ENCODE data around the gene STAP1.

The STAP1 gene

DNA sequence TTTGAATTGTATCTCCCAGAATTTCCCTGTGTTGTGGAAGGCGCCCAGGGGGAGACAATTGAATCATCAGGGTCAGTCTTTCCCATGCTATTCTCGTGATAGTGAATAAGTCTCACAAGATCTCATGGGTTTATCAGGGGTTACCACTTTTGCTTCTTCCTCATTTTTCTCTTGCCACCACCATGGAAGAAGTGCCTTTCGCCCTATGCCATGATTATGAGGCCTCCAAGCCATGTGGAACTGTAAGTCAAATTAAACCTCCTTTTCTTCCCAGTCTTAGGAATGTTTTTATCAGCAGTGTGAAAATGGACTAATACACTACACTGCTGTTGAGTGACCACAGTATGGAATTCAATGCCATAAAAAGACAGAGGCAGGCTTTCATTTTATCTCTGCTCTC, 25.4 kb upstream of the STAP1 start:
- TF ChIP-seq EZH2 (IDR thresholded peaks at IDR 0.05): no peak
- no peak for TF ChIP-seq POLR2AphosphoS5 (IDR thresholded peaks at IDR 0.05; ENCODE audit: borderline replicate concordance, low read depth, low read length)
- no peak for TF ChIP-seq FOXP2 (optimal IDR thresholded peaks at IDR 0.05; ENCODE audit: control extremely low read depth, extremely low read length, insufficient read depth)
- Histone ChIP-seq H3K27ac (no peak overlapping the region), H3K9me3 (ENCODE audit: low read depth, low read length) (no peaks in the 10 kb centered on the region), H3K9ac (ENCODE audit: insufficient read length) (no peak overlapping the region), H3K4me3 (no peak overlapping the region), H3K36me3 (ENCODE audit: insufficient read depth, low read length) (peaks cover 78% of the 10 kb centered on the region)
- DNase-seq (ENCODE audit: low read depth, low spot score): no peak

GRCh38 chr4:67535280-67535840, 23.2 kb upstream of the STAP1 start:
- no peak for DNase-seq (ENCODE audit: low read depth, low spot score)
- no peak overlapping the region for H3K9ac ChIP-seq (ENCODE audit: insufficient read length)
- no peak for TF ChIP-seq POLR2AphosphoS5 (IDR thresholded peaks at IDR 0.05; ENCODE audit: borderline replicate concordance, low read depth, low read length)
- TF ChIP-seq FOXP2 (optimal IDR thresholded peaks at IDR 0.05; ENCODE audit: control extremely low read depth, extremely low read length, insufficient read depth): no peak
- TF ChIP-seq EZH2 (IDR thresholded peaks at IDR 0.05): no peak
- no peak overlapping the region for H3K27ac ChIP-seq
- peaks cover 79% of the 10 kb centered on the region for H3K36me3 ChIP-seq (ENCODE audit: insufficient read depth, low read length)
- H3K4me3 ChIP-seq: no peak overlapping the region
- H3K9me3 ChIP-seq (ENCODE audit: low read depth, low read length): no peaks in the 10 kb centered on the region

DNA sequence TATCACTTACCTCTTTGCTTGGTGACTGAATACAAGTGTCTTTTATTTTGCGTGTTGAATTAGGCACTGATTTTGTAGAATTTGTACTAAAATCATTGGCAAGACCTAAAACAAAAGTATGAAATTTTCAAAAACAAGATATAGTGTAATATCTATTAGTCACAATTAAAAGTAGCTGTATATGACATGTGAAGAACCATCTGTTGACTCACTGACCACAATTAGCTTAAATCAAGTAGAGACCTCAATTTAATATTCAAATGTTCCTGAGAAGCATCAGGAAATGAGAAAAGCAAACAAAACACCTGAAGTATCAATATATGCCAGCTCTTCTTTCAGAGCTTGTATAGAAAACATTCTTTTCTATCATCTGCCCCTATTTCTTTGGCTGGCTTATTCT, 18.7 kb upstream of the STAP1 start:
- H3K4me3 ChIP-seq: no peak overlapping the region
- H3K36me3 ChIP-seq (ENCODE audit: insufficient read depth, low read length): peaks cover 74% of the 10 kb centered on the region
- TF ChIP-seq EZH2 (IDR thresholded peaks at IDR 0.05) (no peak), POLR2AphosphoS5 (IDR thresholded peaks at IDR 0.05; ENCODE audit: borderline replicate concordance, low read depth, low read length) (no peak), FOXP2 (optimal IDR thresholded peaks at IDR 0.05; ENCODE audit: control extremely low read depth, extremely low read length, insufficient read depth) (no peak)
- H3K9me3 ChIP-seq (ENCODE audit: low read depth, low read length): no peaks in the 10 kb centered on the region
- no peak overlapping the region for H3K9ac ChIP-seq (ENCODE audit: insufficient read length)
- no peak overlapping the region for H3K27ac ChIP-seq
- no peak for DNase-seq (ENCODE audit: low read depth, low spot score)

- no peak overlapping the region for H3K4me3 ChIP-seq
- H3K9me3 ChIP-seq (ENCODE audit: low read depth, low read length): no peaks in the 10 kb centered on the region
- H3K36me3 ChIP-seq (ENCODE audit: insufficient read depth, low read length): peaks cover 55% of the 10 kb centered on the region
- H3K27ac ChIP-seq: no peak overlapping the region
- TF ChIP-seq POLR2AphosphoS5 (IDR thresholded peaks at IDR 0.05; ENCODE audit: borderline replicate concordance, low read depth, low read length) (no peak), EZH2 (IDR thresholded peaks at IDR 0.05) (no peak), FOXP2 (optimal IDR thresholded peaks at IDR 0.05; ENCODE audit: control extremely low read depth, extremely low read length, insufficient read depth) (no peak)
- no peak for DNase-seq (ENCODE audit: low read depth, low spot score)
- H3K9ac ChIP-seq (ENCODE audit: insufficient read length): no peak overlapping the region
These were observed 16.5 kb upstream of the STAP1 start for GRCh38 chr4:67542076-67542475.

- TF ChIP-seq FOXP2 (optimal IDR thresholded peaks at IDR 0.05; ENCODE audit: control extremely low read depth, extremely low read length, insufficient read depth): peak; percentile 81
- peak; percentile 92 for TF ChIP-seq POLR2AphosphoS5 (IDR thresholded peaks at IDR 0.05; ENCODE audit: borderline replicate concordance, low read depth, low read length)
- no peak for TF ChIP-seq EZH2 (IDR thresholded peaks at IDR 0.05)
These were observed 13.1 kb upstream of the STAP1 start, which contains the start of gene CENPC for GRCh38 chr4:67545199-67546003. Gene CENPC, minus strand, starts transcription at chr4:67545503. Its CDS starts 148 bp downstream, at chr4:67545355.

GRCh38 chr4:67546004-67546356, 12.5 kb upstream of the STAP1 start:
- H3K27ac ChIP-seq: peak overlapping the region; percentile 60; the same call in 1 of the 2 replicates
- no peak for DNase-seq (ENCODE audit: low read depth, low spot score)
- H3K9ac ChIP-seq (ENCODE audit: insufficient read length): peak overlapping the region; percentile 82

More at GRCh38 chr4:67545199-67546003, 13.1 kb upstream of the STAP1 start, which contains the start of gene CENPC:
- H3K4me3 ChIP-seq: peak within 1 kb of the TSS; percentile 99
- H3K9ac ChIP-seq (ENCODE audit: insufficient read length): peak within 1 kb of the TSS; percentile 100
- DNase-seq (ENCODE audit: low read depth, low spot score): peak; percentile 73
- H3K27ac ChIP-seq: peak within 1 kb of the TSS; percentile 88
- H3K9me3 ChIP-seq (ENCODE audit: low read depth, low read length): no peaks in the 10 kb centered on the region
- peaks cover 26% of the 10 kb centered on the region for H3K36me3 ChIP-seq (ENCODE audit: insufficient read depth, low read length)

DNA sequence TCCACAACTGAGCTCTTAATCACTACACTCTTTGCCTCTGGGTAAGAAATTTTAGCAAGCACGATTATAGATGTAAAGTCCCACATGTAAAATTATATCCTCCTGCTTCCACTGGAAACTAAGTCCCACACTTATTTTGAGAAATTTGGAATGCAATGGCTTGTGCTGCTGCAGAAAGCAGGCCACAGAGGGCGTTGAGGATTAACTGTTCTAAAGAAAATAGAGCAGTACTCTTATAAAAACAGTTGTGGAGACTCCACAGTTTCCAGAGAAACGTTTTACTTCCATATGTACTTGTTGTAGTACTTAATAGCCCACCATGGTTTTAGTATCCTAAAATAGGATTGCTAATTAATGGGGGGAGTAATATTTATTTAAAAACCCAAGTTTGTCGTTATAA, 11.6 kb upstream of the STAP1 start:
- Histone ChIP-seq H3K9me3 (ENCODE audit: low read depth, low read length) (no peaks in the 10 kb centered on the region), H3K4me3 (no peak overlapping the region), H3K36me3 (ENCODE audit: insufficient read depth, low read length) (peaks cover 16% of the 10 kb centered on the region), H3K9ac (ENCODE audit: insufficient read length) (no peak overlapping the region), H3K27ac (no peak overlapping the region)
- DNase-seq (ENCODE audit: low read depth, low spot score): no peak
- no peak for TF ChIP-seq POLR2AphosphoS5 (IDR thresholded peaks at IDR 0.05; ENCODE audit: borderline replicate concordance, low read depth, low read length)

More at GRCh38 chr4:67546004-67546356, 12.5 kb upstream of the STAP1 start:
- Histone ChIP-seq H3K9me3 (ENCODE audit: low read depth, low read length) (no peaks in the 10 kb centered on the region), H3K4me3 (peak overlapping the region; percentile 99), H3K36me3 (ENCODE audit: insufficient read depth, low read length) (peaks cover 22% of the 10 kb centered on the region)
- TF ChIP-seq POLR2AphosphoS5 (IDR thresholded peaks at IDR 0.05; ENCODE audit: borderline replicate concordance, low read depth, low read length) (no peak), EZH2 (IDR thresholded peaks at IDR 0.05) (no peak), FOXP2 (optimal IDR thresholded peaks at IDR 0.05; ENCODE audit: control extremely low read depth, extremely low read length, insufficient read depth) (no peak)

DNA sequence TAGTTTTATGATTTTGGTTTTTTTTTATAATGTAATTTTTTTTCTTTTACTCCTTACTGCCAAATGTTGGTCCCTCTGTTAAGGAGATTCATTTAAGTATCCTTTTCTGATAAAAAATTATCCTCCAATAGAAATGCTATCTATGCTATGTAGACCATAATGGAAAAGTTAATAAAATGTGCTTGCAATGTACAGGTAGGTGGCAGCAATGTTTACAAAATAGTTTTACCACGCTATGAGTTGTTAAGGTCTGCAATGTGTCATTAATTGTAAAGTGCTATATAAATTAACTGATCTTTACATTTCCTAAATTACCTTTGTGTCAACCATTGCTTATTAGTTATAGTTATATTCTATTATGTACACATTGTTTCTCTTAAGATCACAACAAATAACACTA, 9.4 kb upstream of the STAP1 start:
- TF ChIP-seq POLR2AphosphoS5 (IDR thresholded peaks at IDR 0.05; ENCODE audit: borderline replicate concordance, low read depth, low read length) (no peak), FOXP2 (optimal IDR thresholded peaks at IDR 0.05; ENCODE audit: control extremely low read depth, extremely low read length, insufficient read depth) (no peak), EZH2 (IDR thresholded peaks at IDR 0.05) (no peak)
- Histone ChIP-seq H3K27ac (no peak overlapping the region), H3K4me3 (no peak overlapping the region), H3K9me3 (ENCODE audit: low read depth, low read length) (no peaks in the 10 kb centered on the region), H3K36me3 (ENCODE audit: insufficient read depth, low read length) (no peaks in the 10 kb centered on the region), H3K9ac (ENCODE audit: insufficient read length) (no peak overlapping the region)
- no peak for DNase-seq (ENCODE audit: low read depth, low spot score)
